IMR-90 (cell line): ENCODE measurements around the gene SMIM24.

Experiments used
- MAFK ChIP-seq: IDR thresholded peaks from 2 replicates; pipeline ENCODE4 v1.6.1; 2012; ENCODE audit warnings: low read depth, low read length, improper control_type of control experiment
- MAZ ChIP-seq: IDR thresholded peaks from 2 replicates; pipeline ENCODE4 v1.6.1; 2012; ENCODE audit warnings: low read depth, mild to moderate bottlenecking, low read length, improper control_type of control experiment, moderate library complexity, borderline replicate concordance
- MXI1 ChIP-seq: IDR thresholded peaks from 2 replicates; pipeline ENCODE4 v1.6.1; 2012; ENCODE audit warnings: low read depth, mild to moderate bottlenecking, low read length, moderate library complexity, borderline replicate concordance
- NFE2L2 ChIP-seq: fragments of 150-350 bp; IDR thresholded peaks from 2 replicates; pipeline ENCODE4 v1.6.1; 2016; ENCODE audit warnings: low read depth, mild to moderate bottlenecking, low read length
- POLR2A ChIP-seq: IDR thresholded peaks from 2 replicates; pipeline ENCODE4 v1.6.1; 2012; ENCODE audit warnings: mild to moderate bottlenecking, low read depth, low read length
- RCOR1 ChIP-seq: IDR thresholded peaks from 2 replicates; pipeline ENCODE4 v1.6.1; 2012; ENCODE audit warnings: mild to moderate bottlenecking, low read length, improper control_type of control experiment; ENCODE audit not compliant: insufficient replicate concordance
- TF ChIP-seq, protein P1 (sequence below): conservative IDR thresholded peaks from 2 replicates; pipeline ENCODE4 v1.5.1; 2012; ENCODE audit warnings: mild to moderate bottlenecking, low read depth, low read length, improper control_type of control experiment
- TF ChIP-seq, protein P2 (sequence below): fragments of 150-350 bp; IDR thresholded peaks from 2 replicates; pipeline ENCODE4 v1.6.1; 2017; ENCODE audit warnings: mild to moderate bottlenecking, antibody characterized with exemption, low read length, low read depth

DNA sequence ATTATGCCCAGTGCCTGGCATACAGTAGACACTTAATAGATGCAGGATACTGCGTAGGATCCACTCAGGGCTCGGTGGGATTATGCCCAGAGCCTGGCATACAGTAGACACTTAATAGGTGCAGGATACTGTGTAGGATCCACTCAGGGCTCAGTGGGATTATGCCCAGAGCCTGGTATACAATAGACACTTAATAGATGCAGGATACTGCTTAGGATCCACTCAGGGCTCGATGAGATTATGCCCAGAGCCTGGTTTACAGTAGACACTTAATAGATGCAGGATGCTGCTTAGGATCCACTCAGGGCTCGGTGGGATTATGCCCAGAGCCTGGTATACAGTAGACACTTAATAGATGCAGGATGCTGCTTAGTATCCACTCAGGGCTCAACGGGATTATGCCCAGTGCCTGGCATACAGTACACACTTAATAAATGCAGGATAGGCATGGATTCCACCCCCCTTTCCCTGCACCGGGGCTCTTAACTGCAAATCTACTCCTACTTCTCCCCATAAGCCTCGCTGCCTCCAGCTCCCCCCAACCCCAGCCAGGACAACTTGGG, 24.9 kb downstream of the SMIM24 start:
- TF ChIP-seq POLR2A (no peak), RCOR1 (no peak), NFE2L2 (no peak), MAZ (no peak), MXI1 (no peak), MAFK (no peak)
- TF ChIP-seq, protein P1, sequence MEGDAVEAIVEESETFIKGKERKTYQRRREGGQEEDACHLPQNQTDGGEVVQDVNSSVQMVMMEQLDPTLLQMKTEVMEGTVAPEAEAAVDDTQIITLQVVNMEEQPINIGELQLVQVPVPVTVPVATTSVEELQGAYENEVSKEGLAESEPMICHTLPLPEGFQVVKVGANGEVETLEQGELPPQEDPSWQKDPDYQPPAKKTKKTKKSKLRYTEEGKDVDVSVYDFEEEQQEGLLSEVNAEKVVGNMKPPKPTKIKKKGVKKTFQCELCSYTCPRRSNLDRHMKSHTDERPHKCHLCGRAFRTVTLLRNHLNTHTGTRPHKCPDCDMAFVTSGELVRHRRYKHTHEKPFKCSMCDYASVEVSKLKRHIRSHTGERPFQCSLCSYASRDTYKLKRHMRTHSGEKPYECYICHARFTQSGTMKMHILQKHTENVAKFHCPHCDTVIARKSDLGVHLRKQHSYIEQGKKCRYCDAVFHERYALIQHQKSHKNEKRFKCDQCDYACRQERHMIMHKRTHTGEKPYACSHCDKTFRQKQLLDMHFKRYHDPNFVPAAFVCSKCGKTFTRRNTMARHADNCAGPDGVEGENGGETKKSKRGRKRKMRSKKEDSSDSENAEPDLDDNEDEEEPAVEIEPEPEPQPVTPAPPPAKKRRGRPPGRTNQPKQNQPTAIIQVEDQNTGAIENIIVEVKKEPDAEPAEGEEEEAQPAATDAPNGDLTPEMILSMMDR: no peak
- TF ChIP-seq, protein P2, sequence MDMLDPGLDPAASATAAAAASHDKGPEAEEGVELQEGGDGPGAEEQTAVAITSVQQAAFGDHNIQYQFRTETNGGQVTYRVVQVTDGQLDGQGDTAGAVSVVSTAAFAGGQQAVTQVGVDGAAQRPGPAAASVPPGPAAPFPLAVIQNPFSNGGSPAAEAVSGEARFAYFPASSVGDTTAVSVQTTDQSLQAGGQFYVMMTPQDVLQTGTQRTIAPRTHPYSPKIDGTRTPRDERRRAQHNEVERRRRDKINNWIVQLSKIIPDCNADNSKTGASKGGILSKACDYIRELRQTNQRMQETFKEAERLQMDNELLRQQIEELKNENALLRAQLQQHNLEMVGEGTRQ: no peak
